PFSK-1 (cell line): ENCODE measurements around the gene TRAPPC2B.

ENCODE experiments used
- FOXP2 ChIP-seq: optimal IDR thresholded peaks from 2 replicates; pipeline ENCODE3; 2011; ENCODE audit warnings: borderline replicate concordance, control low read depth, inconsistent platforms; ENCODE audit not compliant: insufficient read depth; ENCODE audit errors: extremely low read length, extremely low read depth
- POLR2AphosphoS5 ChIP-seq: IDR thresholded peaks from 2 replicates; pipeline ENCODE4 v1.6.1; 2012; ENCODE audit warnings: low read depth, mild to moderate bottlenecking, control low read depth, low read length, moderate library complexity
- SIN3A ChIP-seq: IDR thresholded peaks from 2 replicates; pipeline ENCODE4 v1.6.1; 2012; ENCODE audit warnings: mild to moderate bottlenecking, low read length, moderate library complexity, borderline replicate concordance; ENCODE audit not compliant: insufficient read depth
- TAF1 ChIP-seq: IDR thresholded peaks from 2 replicates; pipeline ENCODE4 v1.6.1; 2012; ENCODE audit warnings: low read length, control low read depth, borderline replicate concordance; ENCODE audit not compliant: insufficient read depth
- TF ChIP-seq, protein P1 (sequence below), 2 experiments: IDR thresholded peaks; 2 replicates each; pipeline versions ENCODE4 v1.6.1 to v1.8.0; 2011 to 2012; ENCODE audit warnings: low read depth in 2 of 2, low read length in 2 of 2, control low read depth in 1 of 2, inconsistent platforms in 1 of 2, mild to moderate bottlenecking in 1 of 2, moderate library complexity in 1 of 2; ENCODE audit not compliant: insufficient read depth in 1 of 2

Gene TRAPPC2B

DNA sequence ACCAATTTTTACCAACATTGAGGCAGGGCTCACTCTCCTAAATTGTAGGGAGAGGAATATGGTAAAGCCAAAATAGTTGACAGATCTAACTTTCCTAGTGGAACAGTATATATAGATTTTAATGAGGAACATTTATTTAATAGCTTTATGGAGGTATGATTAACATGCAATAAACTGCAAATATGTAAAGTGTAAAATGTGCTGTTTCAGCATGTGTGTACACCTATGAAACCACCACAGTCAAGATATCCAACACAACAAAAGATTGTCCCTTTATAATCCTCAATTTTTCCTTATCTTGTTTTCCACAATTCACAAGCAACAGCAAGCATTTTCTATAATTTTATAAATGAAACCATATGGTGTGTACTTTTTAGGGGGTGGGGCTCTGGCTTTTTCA, 4.1 kb upstream of the TRAPPC2B start:
- TF ChIP-seq SIN3A (no peak), FOXP2 (no peak), TAF1 (no peak), POLR2AphosphoS5 (no peak)
- TF ChIP-seq, protein P1, sequence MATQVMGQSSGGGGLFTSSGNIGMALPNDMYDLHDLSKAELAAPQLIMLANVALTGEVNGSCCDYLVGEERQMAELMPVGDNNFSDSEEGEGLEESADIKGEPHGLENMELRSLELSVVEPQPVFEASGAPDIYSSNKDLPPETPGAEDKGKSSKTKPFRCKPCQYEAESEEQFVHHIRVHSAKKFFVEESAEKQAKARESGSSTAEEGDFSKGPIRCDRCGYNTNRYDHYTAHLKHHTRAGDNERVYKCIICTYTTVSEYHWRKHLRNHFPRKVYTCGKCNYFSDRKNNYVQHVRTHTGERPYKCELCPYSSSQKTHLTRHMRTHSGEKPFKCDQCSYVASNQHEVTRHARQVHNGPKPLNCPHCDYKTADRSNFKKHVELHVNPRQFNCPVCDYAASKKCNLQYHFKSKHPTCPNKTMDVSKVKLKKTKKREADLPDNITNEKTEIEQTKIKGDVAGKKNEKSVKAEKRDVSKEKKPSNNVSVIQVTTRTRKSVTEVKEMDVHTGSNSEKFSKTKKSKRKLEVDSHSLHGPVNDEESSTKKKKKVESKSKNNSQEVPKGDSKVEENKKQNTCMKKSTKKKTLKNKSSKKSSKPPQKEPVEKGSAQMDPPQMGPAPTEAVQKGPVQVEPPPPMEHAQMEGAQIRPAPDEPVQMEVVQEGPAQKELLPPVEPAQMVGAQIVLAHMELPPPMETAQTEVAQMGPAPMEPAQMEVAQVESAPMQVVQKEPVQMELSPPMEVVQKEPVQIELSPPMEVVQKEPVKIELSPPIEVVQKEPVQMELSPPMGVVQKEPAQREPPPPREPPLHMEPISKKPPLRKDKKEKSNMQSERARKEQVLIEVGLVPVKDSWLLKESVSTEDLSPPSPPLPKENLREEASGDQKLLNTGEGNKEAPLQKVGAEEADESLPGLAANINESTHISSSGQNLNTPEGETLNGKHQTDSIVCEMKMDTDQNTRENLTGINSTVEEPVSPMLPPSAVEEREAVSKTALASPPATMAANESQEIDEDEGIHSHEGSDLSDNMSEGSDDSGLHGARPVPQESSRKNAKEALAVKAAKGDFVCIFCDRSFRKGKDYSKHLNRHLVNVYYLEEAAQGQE (IDR thresholded peaks at IDR 0.05; ENCODE audit: insufficient read depth in 1 of 2, low read depth in 2 of 2, low read length in 2 of 2): no peak

DNA sequence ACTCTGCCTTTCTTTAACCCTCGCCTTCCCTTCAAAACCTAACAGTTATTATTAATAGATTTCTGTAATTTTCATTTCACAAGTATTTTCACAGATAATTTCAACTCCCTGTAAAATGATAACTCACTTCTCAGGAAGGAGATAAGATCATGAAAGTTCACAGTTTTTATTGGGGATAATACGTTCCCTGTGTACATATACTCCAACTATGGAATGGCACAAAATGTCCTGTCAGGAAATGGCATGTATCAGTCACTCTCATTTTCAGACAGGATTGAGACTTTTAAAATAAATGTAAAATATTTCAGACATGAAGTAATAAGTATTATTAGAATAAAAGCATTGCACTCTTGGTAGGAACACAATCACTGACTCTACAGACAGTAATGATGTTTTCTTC, 932 bp upstream of the TRAPPC2B start:
- no peak for TF ChIP-seq SIN3A
- no peak for TF ChIP-seq TAF1
- no peak for TF ChIP-seq POLR2AphosphoS5
- TF ChIP-seq, protein P1 (IDR thresholded peaks at IDR 0.05; ENCODE audit: insufficient read depth in 1 of 2, low read depth in 2 of 2, low read length in 2 of 2): no peak
- no peak for TF ChIP-seq FOXP2

DNA sequence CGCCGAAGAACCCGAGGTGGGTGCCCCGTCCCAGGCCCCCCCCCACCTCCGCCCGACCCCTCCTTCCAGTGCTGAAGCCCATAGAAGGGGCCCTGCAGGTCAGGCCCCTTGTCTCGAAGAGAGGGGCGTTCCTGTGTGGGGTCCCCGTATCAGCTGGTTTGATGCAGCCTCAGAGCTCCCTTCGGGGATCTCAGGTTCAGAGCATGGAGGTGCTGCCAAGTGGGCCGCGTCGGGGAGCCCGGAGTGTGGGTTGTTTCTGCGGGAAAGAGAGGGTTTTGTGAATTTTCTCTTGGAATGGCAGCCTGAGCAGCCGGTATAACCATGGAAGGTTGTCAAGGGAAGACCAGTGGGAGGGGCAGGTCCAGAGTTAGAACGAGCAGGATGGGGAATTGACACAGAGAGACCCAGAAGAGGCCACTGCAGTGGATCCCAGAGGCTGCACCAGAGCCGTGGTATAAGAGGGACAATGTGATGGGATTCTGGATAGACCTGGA, 384 bp downstream of the TRAPPC2B start:
- TF ChIP-seq POLR2AphosphoS5: no peak
- TF ChIP-seq TAF1: no peak
- TF ChIP-seq SIN3A: no peak
- TF ChIP-seq FOXP2: no peak
- TF ChIP-seq, protein P1 (IDR thresholded peaks at IDR 0.05; ENCODE audit: insufficient read depth in 1 of 2, low read depth in 2 of 2, low read length in 2 of 2): no peak

DNA sequence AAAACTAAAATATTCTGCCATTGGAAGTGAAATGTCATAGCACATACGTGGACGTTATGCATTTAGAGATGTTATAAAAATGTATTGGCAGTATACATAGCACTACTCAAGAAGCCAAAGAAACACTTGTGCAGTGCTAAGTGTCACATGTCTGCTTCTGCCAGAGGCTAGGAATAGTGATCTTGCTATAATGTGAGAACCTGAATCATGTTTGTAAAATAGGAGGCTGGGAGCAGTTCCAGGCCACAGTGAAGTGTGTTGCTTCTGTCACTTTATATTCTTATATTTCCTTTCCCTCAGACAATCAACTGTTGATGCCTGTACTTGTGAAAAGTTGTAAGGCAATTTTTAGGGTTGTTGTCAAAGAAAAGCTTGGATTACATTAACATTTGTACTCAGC, 3.4 kb downstream of the TRAPPC2B start:
- TF ChIP-seq, protein P1 (IDR thresholded peaks at IDR 0.05; ENCODE audit: insufficient read depth in 1 of 2, low read depth in 2 of 2, low read length in 2 of 2): no peak
- no peak for TF ChIP-seq TAF1
- no peak for TF ChIP-seq SIN3A
- TF ChIP-seq POLR2AphosphoS5: no peak
- TF ChIP-seq FOXP2: no peak

DNA sequence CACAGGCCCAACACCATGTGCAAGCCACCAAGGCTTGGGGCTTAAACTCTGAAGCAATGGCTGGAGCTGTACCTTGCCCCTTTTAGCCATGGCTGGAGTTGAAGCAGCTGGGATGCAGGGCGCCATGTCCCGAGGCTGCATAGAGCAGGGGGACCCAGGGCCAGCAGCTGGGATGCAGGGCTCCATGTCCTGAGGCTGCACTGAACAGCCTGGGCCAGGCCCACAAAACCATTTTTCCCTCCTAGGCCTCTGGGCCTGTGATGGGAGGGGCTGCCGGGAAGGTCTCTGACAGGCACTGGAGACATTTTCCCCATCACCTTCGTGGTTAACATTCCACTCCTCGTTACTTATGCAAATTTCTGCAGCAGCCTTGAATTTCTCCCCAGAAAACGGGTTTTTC, 10.8 kb downstream of the TRAPPC2B start:
- TF ChIP-seq, protein P1 (IDR thresholded peaks at IDR 0.05; ENCODE audit: insufficient read depth in 1 of 2, low read depth in 2 of 2, low read length in 2 of 2): no peak
- no peak for TF ChIP-seq TAF1
- TF ChIP-seq SIN3A: no peak
- no peak for TF ChIP-seq POLR2AphosphoS5
- no peak for TF ChIP-seq FOXP2
